Measurements from ENCODE around the gene KCNK17. TPM values are rescaled to one million over a fixed set of nuclear protein-coding genes. Genes with fewer than 3 reads are reported as not detected.

KCNK17 gene
- total and polyA plus RNA-seq, 2 of the 8 experiments (the other 6 are each of a cell fraction or from before 2014, with no cell fraction given): 2.9 to 3.4 TPM

- TF ChIP-seq, protein P1, sequence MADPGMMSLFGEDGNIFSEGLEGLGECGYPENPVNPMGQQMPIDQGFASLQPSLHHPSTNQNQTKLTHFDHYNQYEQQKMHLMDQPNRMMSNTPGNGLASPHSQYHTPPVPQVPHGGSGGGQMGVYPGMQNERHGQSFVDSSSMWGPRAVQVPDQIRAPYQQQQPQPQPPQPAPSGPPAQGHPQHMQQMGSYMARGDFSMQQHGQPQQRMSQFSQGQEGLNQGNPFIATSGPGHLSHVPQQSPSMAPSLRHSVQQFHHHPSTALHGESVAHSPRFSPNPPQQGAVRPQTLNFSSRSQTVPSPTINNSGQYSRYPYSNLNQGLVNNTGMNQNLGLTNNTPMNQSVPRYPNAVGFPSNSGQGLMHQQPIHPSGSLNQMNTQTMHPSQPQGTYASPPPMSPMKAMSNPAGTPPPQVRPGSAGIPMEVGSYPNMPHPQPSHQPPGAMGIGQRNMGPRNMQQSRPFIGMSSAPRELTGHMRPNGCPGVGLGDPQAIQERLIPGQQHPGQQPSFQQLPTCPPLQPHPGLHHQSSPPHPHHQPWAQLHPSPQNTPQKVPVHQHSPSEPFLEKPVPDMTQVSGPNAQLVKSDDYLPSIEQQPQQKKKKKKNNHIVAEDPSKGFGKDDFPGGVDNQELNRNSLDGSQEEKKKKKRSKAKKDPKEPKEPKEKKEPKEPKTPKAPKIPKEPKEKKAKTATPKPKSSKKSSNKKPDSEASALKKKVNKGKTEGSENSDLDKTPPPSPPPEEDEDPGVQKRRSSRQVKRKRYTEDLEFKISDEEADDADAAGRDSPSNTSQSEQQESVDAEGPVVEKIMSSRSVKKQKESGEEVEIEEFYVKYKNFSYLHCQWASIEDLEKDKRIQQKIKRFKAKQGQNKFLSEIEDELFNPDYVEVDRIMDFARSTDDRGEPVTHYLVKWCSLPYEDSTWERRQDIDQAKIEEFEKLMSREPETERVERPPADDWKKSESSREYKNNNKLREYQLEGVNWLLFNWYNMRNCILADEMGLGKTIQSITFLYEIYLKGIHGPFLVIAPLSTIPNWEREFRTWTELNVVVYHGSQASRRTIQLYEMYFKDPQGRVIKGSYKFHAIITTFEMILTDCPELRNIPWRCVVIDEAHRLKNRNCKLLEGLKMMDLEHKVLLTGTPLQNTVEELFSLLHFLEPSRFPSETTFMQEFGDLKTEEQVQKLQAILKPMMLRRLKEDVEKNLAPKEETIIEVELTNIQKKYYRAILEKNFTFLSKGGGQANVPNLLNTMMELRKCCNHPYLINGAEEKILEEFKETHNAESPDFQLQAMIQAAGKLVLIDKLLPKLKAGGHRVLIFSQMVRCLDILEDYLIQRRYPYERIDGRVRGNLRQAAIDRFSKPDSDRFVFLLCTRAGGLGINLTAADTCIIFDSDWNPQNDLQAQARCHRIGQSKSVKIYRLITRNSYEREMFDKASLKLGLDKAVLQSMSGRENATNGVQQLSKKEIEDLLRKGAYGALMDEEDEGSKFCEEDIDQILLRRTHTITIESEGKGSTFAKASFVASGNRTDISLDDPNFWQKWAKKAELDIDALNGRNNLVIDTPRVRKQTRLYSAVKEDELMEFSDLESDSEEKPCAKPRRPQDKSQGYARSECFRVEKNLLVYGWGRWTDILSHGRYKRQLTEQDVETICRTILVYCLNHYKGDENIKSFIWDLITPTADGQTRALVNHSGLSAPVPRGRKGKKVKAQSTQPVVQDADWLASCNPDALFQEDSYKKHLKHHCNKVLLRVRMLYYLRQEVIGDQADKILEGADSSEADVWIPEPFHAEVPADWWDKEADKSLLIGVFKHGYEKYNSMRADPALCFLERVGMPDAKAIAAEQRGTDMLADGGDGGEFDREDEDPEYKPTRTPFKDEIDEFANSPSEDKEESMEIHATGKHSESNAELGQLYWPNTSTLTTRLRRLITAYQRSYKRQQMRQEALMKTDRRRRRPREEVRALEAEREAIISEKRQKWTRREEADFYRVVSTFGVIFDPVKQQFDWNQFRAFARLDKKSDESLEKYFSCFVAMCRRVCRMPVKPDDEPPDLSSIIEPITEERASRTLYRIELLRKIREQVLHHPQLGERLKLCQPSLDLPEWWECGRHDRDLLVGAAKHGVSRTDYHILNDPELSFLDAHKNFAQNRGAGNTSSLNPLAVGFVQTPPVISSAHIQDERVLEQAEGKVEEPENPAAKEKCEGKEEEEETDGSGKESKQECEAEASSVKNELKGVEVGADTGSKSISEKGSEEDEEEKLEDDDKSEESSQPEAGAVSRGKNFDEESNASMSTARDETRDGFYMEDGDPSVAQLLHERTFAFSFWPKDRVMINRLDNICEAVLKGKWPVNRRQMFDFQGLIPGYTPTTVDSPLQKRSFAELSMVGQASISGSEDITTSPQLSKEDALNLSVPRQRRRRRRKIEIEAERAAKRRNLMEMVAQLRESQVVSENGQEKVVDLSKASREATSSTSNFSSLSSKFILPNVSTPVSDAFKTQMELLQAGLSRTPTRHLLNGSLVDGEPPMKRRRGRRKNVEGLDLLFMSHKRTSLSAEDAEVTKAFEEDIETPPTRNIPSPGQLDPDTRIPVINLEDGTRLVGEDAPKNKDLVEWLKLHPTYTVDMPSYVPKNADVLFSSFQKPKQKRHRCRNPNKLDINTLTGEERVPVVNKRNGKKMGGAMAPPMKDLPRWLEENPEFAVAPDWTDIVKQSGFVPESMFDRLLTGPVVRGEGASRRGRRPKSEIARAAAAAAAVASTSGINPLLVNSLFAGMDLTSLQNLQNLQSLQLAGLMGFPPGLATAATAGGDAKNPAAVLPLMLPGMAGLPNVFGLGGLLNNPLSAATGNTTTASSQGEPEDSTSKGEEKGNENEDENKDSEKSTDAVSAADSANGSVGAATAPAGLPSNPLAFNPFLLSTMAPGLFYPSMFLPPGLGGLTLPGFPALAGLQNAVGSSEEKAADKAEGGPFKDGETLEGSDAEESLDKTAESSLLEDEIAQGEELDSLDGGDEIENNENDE (IDR thresholded peaks at IDR 0.05; ENCODE audit: insufficient replicate concordance, low read length): no peak
- TF ChIP-seq SP1 (IDR thresholded peaks at IDR 0.05; ENCODE audit: low read depth, low read length) (no peak), MAFK (IDR thresholded peaks at IDR 0.05; ENCODE audit: low read depth, low read length) (no peak), EZH2 (IDR thresholded peaks at IDR 0.05; ENCODE audit: low read depth, low read length, severe bottlenecking) (no peak), SIN3A (conservative IDR thresholded peaks at IDR 0.05 in 1 of 2, IDR thresholded peaks at IDR 0.05 in 1 of 2; ENCODE audit: low read depth in 1 of 2, low read length in 2 of 2) (no peak), BACH1 (IDR thresholded peaks at IDR 0.05; ENCODE audit: low read length) (no peak), GTF2F1 (IDR thresholded peaks at IDR 0.05; ENCODE audit: borderline replicate concordance, low read depth, low read length) (no peak), JUN (IDR thresholded peaks at IDR 0.05; ENCODE audit: low read depth, low read length) (no peak), POU5F1 (IDR thresholded peaks at IDR 0.05; ENCODE audit: low read depth, low read length) (no peak), BRCA1 (IDR thresholded peaks at IDR 0.05; ENCODE audit: low read depth, low read length) (no peak), ASH2L (IDR thresholded peaks at IDR 0.05; ENCODE audit: low read length) (no peak), SRF (IDR thresholded peaks at IDR 0.05; ENCODE audit: low read depth, low read length) (no peak)
Measured at GRCh38 chr6:39321761-39322160, 7.5 kb upstream of the KCNK17 start (continued).

All from H1 (cell line).